ENCODE measurements around the gene ATAD5.

- TF ChIP-seq POLR2A (IDR thresholded peaks at IDR 0.05) (no peak), CTCF (IDR thresholded peaks at IDR 0.05) (no peak)
Measured at GRCh38 chr17:30922235-30923030, 90.7 kb downstream of the ATAD5 start.

Data from adrenal gland (tissue), 5 donors.